ENCODE measurements around the gene PAPSS2. TPM values are rescaled to one million over a fixed set of nuclear protein-coding genes. Genes with fewer than 3 reads are reported as not detected.

Gene PAPSS2
- total and polyA plus RNA-seq, 2 donors (not counting 3 experiments of a cell fraction or from before 2014, with no cell fraction given): 27.9 to 82.6 TPM

GRCh38 chr10:87672551-87672950 is 12.9 kb downstream of the PAPSS2 start:
- Histone ChIP-seq H4K20me1 (replicated peaks; ENCODE audit: control insufficient read depth, extremely low read depth, insufficient read depth, low read length) (no peaks in the 10 kb centered on the region), H3K4me3 (replicated peaks in 1 of 3; ENCODE audit: insufficient read depth in 1 of 3, low read depth in 1 of 3, low read length in 3 of 3) (no peak overlapping the region), H3K36me3 (ENCODE audit: control insufficient read depth in 2 of 2, extremely low read depth in 1 of 2, insufficient read depth in 2 of 2, low read length in 2 of 2) (no peaks in the 10 kb centered on the region), H3K79me2 (ENCODE audit: control insufficient read depth, insufficient read depth, low read length) (peaks cover 43% of the 10 kb centered on the region), H3K4me2 (ENCODE audit: insufficient read depth, low read length) (no peak overlapping the region), H3K9me1 (replicated peaks; ENCODE audit: control insufficient read depth, extremely low read depth, insufficient read depth, low read length) (no peaks in the 10 kb centered on the region), H3K9me3 (replicated peaks; ENCODE audit: control insufficient read depth, insufficient read depth, low read length) (no peaks in the 10 kb centered on the region), H3K27me3 (ENCODE audit: control insufficient read depth in 2 of 2, insufficient read depth in 2 of 2, low read length in 2 of 2) (no peaks in the 10 kb centered on the region), H3K9ac (replicated peaks; ENCODE audit: extremely low read depth, insufficient read depth, low read length) (no peak overlapping the region), H2AFZ (ENCODE audit: low read depth, low read length) (no peak overlapping the region), H3K4me1 (ENCODE audit: control insufficient read depth, extremely low read depth, insufficient read depth, low read length) (peaks cover 11% of the 10 kb centered on the region), H3K27ac (ENCODE audit: insufficient read depth, low read depth, low read length) (no peak overlapping the region)
- intact Hi-C loops (cut with micrococcal nuclease) (no loop called here), dilution Hi-C loops (cut with MboI; ENCODE audit: extremely low pct_ligation_motif_present, low sequenced_read_pairs) (no loop called here)
- ChIA-PET POLR2A (no interaction called here), CTCF (no interaction called here)
- DNase-seq (ENCODE audit: low read depth, low spot score) (no peak), FAIRE-seq (no peak)
- TF ChIP-seq FOS (IDR thresholded peaks at IDR 0.05; ENCODE audit: borderline replicate concordance, insufficient read depth, low read length) (no peak), POLR2AphosphoS5 (IDR thresholded peaks at IDR 0.05; ENCODE audit: insufficient read depth, low read depth, low read length) (no peak)
- no TSS peak for BruUV-seq (replicated peaks)

- no peak overlapping the region for H3K27ac ChIP-seq (ENCODE audit: insufficient read depth, low read depth, low read length)
- TF ChIP-seq GATA2 (IDR thresholded peaks at IDR 0.05; ENCODE audit: insufficient read depth, insufficient read length, low read depth, low read length): no peak
- no peak for TF ChIP-seq CTCF (IDR thresholded peaks at IDR 0.05; ENCODE audit: extremely low read depth in 1 of 2, insufficient read depth in 1 of 2, low read depth in 1 of 2, low read length in 2 of 2)
- no peak for TF ChIP-seq MYC (IDR thresholded peaks at IDR 0.05; ENCODE audit: low read depth, low read length)
- no peak for TF ChIP-seq MAX (IDR thresholded peaks at IDR 0.05; ENCODE audit: insufficient read depth, insufficient read length)
- no peak for TF ChIP-seq POLR2A (IDR thresholded peaks at IDR 0.05; ENCODE audit: low read depth, low read length)
- no peak for TF ChIP-seq EZH2 (IDR thresholded peaks at IDR 0.05; ENCODE audit: borderline replicate concordance, low read depth, low read length, severe bottlenecking)
- TF ChIP-seq JUN (IDR thresholded peaks at IDR 0.05; ENCODE audit: borderline replicate concordance, insufficient read depth, insufficient read length, low read depth): no peak
- TF ChIP-seq FOS (IDR thresholded peaks at IDR 0.05; ENCODE audit: borderline replicate concordance, insufficient read depth, low read length): no peak
- no peak for TF ChIP-seq POLR2AphosphoS5 (IDR thresholded peaks at IDR 0.05; ENCODE audit: insufficient read depth, low read depth, low read length)
- FAIRE-seq (no peak), DNase-seq (ENCODE audit: low read depth, low spot score) (no peak)
- H3K79me2 ChIP-seq (ENCODE audit: control insufficient read depth, insufficient read depth, low read length): peaks cover 32% of the 10 kb centered on the region
- no peak overlapping the region for H2AFZ ChIP-seq (ENCODE audit: low read depth, low read length)
- no peaks in the 10 kb centered on the region for H4K20me1 ChIP-seq (replicated peaks; ENCODE audit: control insufficient read depth, extremely low read depth, insufficient read depth, low read length)
- intact Hi-C loops (cut with micrococcal nuclease) (no loop called here), dilution Hi-C loops (cut with MboI; ENCODE audit: extremely low pct_ligation_motif_present, low sequenced_read_pairs) (no loop called here)
- no peak overlapping the region for H3K4me3 ChIP-seq (replicated peaks in 1 of 3; ENCODE audit: insufficient read depth in 1 of 3, low read depth in 1 of 3, low read length in 3 of 3)
- peaks cover 11% of the 10 kb centered on the region for H3K4me1 ChIP-seq (ENCODE audit: control insufficient read depth, extremely low read depth, insufficient read depth, low read length)
- H3K9ac ChIP-seq (replicated peaks; ENCODE audit: extremely low read depth, insufficient read depth, low read length): no peak overlapping the region
- no peaks in the 10 kb centered on the region for H3K27me3 ChIP-seq (ENCODE audit: control insufficient read depth in 2 of 2, insufficient read depth in 2 of 2, low read length in 2 of 2)
- H3K4me2 ChIP-seq (ENCODE audit: insufficient read depth, low read length): no peak overlapping the region
- H3K9me3 ChIP-seq (replicated peaks; ENCODE audit: control insufficient read depth, insufficient read depth, low read length): no peaks in the 10 kb centered on the region
- H3K9me1 ChIP-seq (replicated peaks; ENCODE audit: control insufficient read depth, extremely low read depth, insufficient read depth, low read length): no peaks in the 10 kb centered on the region
- ChIA-PET POLR2A (no interaction called here), CTCF (interaction anchor here (1.0 to 1.2 kb wide), 2 partner anchors 9 to 23 kb away, joined by 3 to 8 read pairs; no protein-coding TSS in a partner anchor)
- H3K36me3 ChIP-seq (ENCODE audit: control insufficient read depth in 2 of 2, extremely low read depth in 1 of 2, insufficient read depth in 2 of 2, low read length in 2 of 2): no peaks in the 10 kb centered on the region
- BruUV-seq (replicated peaks): no TSS peak
Measured at GRCh38 chr10:87674943-87675342, 15.3 kb downstream of the PAPSS2 start.

Data from endothelial cell of umbilical vein (primary cell).